Activated CD4-positive, alpha-beta T cell treated with anti-CD3 and anti-CD28 coated beads for 36 hours (primary cell): ENCODE results near the gene MAPRE2. TPM values are rescaled to one million over a fixed set of nuclear protein-coding genes. Genes with fewer than 3 reads are reported as not detected.

ENCODE experiments used
- ATAC-seq: fragments of 200-7000 bp; cut with Tn5 transposase; one replicate; pipeline ENCODE4 v1.10.0; 2021; ENCODE audit warnings: mild to moderate bottlenecking, moderate library complexity
- CTCF ChIA-PET: fragments of 350-600 bp; sonication (Branson Sonifier 250); formaldehyde crosslinking; loops from one replicate; lab custom pipeline; 2021; ENCODE audit warnings: antibody characterized with exemption; lab: Charles Lee
- POLR2A ChIA-PET: fragments of 350-600 bp; sonication (Branson Sonifier 250); formaldehyde crosslinking; loops from one replicate; lab custom pipeline; 2021; ENCODE audit warnings: antibody characterized with exemption, inconsistent platforms; lab: Charles Lee
- DNase-seq: peaks from one replicate; pipeline ENCODE4 v3.0.0-alpha.2; 2020
- H3K27ac Mint-ChIP-seq: one replicate; pipeline ENCODE4 v1.8.0; 2021; ENCODE audit warnings: mixed read lengths
- H3K27me3 Mint-ChIP-seq: one replicate; pipeline ENCODE4 v1.8.0; 2021; ENCODE audit warnings: mixed read lengths
- H3K36me3 Mint-ChIP-seq: one replicate; pipeline ENCODE4 v1.8.0; 2021; ENCODE audit warnings: low read depth, mixed read lengths
- H3K4me1 Mint-ChIP-seq: one replicate; pipeline ENCODE4 v1.8.0; 2021; ENCODE audit warnings: mixed read lengths
- H3K4me3 Mint-ChIP-seq: one replicate; pipeline ENCODE4 v1.8.0; 2021; ENCODE audit warnings: mild to moderate bottlenecking, moderate library complexity, mixed read lengths
- H3K9me3 Mint-ChIP-seq: one replicate; pipeline ENCODE4 v1.8.0; 2021; ENCODE audit warnings: low read depth, mixed read lengths
- intact Hi-C, 2 experiments: fragments of 100-400 bp; cut with DNase I in 1 of 2; cut with micrococcal nuclease in 1 of 2; formaldehyde crosslinking; loops; one replicate each; pipeline versions ENCODE4 v1.14.2 to v1.15.1; 2022 to 2024; cut with DNase I, micrococcal nuclease
- total RNA-seq, 2 experiments: library from RNA; stranded (reverse); gene quantifications; one replicate each; pipeline ENCODE4 v1.2.3, GENCODE V29; 2021

The MAPRE2 gene
- total RNA-seq, 2 experiments from 2014 or later, result 59.4 to 83.8 TPM

DNA sequence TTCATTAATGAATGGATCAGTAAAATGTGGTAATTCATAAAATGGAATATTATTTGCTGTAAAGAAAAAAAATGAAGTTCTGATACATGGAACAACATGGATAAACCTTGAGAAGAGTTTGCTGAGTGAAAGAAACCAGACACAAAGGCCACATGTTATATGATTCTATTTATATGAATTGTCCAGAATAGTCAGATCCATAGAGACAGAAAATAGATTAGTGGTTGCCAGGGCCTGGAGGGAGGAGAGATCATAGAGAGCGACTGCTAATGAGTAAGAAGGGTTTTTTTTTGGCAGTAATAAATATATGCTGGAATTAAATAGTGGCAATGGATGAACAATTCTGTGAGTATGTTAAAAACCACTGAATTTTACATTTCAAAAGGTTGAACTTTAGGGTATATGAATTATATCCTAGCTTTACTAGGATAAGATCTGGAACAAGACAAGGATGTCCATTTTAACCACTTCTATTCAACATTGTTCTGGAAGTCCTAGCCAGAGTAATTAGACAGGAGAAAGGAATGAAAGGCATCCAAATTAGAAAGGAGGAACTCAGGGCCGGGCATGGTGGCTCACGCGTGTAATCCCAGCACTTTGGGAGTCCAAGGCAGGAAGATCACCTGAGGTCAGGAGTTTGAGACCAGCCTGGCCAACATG lies 48.8 kb downstream of the MAPRE2 start:
- H3K36me3 Mint-ChIP-seq, result peaks cover 12% of the 10 kb centered on the region
- CTCF ChIA-PET, result no interaction called here
- H3K27me3 Mint-ChIP-seq, result no peaks in the 10 kb centered on the region
- H3K27ac Mint-ChIP-seq, result no peak overlapping the region
- DNase-seq, result no peak
- ATAC-seq, result no peak
- no peaks in the 10 kb centered on the region for H3K9me3 Mint-ChIP-seq
- intact Hi-C loops, result no loop called here
- no peak overlapping the region for H3K4me3 Mint-ChIP-seq
- H3K4me1 Mint-ChIP-seq, result peaks cover 30% of the 10 kb centered on the region
- POLR2A ChIA-PET, result no interaction called here

DNA sequence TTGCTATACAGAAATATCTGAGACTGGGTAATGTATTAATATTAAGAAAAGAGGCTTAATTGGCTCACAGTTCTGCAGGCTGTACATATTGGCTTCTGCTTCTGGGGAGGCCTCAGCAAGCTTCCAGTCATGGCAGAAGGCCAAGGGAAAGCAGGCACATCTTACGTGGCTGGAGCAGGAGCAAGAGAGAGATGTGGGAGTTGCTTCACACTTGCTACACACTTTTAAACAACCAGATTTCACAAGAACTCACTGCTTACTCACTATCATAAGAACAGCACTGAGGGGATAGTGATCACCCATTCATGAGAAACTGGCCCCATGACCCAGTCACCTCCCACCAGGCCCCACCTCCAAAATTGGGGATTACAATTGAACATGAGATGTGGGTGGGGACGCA lies 50.6 kb downstream of the MAPRE2 start:
- no peak overlapping the region for H3K4me3 Mint-ChIP-seq
- CTCF ChIA-PET, result interaction anchor here (0.7 kb wide), 1 partner anchor 14 kb away, joined by 3 read pairs; no protein-coding TSS in a partner anchor
- POLR2A ChIA-PET, result no interaction called here

DNA sequence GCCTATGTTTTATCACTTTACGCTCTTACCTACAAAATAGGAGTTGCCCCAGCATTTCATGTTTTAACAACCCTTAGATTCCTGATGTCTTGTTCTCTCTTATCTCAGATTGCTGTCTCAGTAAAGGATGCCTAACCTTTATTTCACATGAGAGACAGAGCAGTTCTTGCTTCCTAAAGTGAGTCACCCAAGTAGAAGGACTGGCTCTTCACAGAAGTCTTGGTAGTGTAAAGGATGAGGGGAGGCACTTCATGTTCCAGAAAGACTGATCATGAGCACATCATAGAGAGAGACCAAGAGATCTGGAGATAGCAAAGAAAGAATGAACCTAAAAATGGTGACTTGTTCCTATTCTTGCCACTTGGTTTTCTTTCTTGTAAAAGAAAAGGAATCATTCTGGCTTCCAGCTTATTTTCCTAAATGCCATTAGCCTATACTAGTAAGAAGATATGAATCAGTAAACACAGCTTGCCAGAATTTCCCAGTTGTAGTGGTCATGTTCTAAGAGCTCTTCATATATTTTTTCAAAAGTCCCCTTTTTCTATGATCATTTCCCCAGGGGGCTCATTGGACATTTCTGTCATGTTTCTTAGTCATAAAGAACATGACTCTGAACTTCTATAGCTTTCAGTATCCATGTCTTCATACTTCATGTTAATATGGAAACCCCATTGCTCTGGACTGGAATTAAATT lies 54.9 kb downstream of the MAPRE2 start:
- Mint-ChIP-seq H3K36me3 (peaks cover 21% of the 10 kb centered on the region), H3K4me3 (no peak overlapping the region), H3K4me1 (peaks cover 31% of the 10 kb centered on the region), H3K27ac (peak overlapping the region; percentile 80), H3K27me3 (no peaks in the 10 kb centered on the region), H3K9me3 (no peaks in the 10 kb centered on the region)
- DNase-seq (no peak), ATAC-seq (peak; percentile 89)
- POLR2A ChIA-PET, result interaction anchor here (0.5 to 0.8 kb wide), 4 partner anchors 55 to 189 kb away, joined by 3 to 7 read pairs (median 3); no protein-coding TSS in a partner anchor
- intact Hi-C loops, result loop anchor here (2.0 to 5.0 kb wide), 5 partner anchors 45 to 381 kb away; no protein-coding TSS in a partner anchor
- CTCF ChIA-PET, result interaction anchor here (0.6 to 1.6 kb wide), 6 partner anchors 25 to 132 kb away, joined by 3 to 8 read pairs (median 5); no protein-coding TSS in a partner anchor

More for the DNA sequence above, 50.6 kb downstream of the MAPRE2 start:
- peaks cover 16% of the 10 kb centered on the region for H3K36me3 Mint-ChIP-seq
- peaks cover 40% of the 10 kb centered on the region for H3K4me1 Mint-ChIP-seq
- no peak overlapping the region for H3K27ac Mint-ChIP-seq
- H3K27me3 Mint-ChIP-seq, result no peaks in the 10 kb centered on the region
- no peaks in the 10 kb centered on the region for H3K9me3 Mint-ChIP-seq
- intact Hi-C loops, result no loop called here
- ATAC-seq (no peak), DNase-seq (no peak)

DNA sequence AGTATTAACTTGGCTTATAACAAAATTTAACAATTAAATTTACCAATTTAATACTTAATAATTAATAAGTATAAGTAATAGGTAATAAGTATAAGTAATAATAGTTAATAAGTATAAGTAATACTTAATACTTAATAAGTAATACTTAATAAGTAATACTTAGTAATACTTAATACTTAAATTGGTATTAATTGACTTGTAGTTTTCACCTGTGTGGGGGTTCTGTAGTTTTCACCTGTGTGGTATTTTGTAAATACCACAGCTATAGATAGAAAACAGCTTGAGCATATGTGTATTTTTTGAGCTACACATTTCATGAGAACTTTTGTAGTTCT lies 55.4 kb downstream of the MAPRE2 start:
- Mint-ChIP-seq H3K27me3 (no peaks in the 10 kb centered on the region), H3K36me3 (peaks cover 25% of the 10 kb centered on the region), H3K9me3 (no peaks in the 10 kb centered on the region), H3K4me3 (no peak overlapping the region), H3K27ac (no peak overlapping the region), H3K4me1 (peaks cover 33% of the 10 kb centered on the region)
- DNase-seq (no peak), ATAC-seq (no peak)
- intact Hi-C loops, result loop anchor here (2.0 to 5.0 kb wide), 5 partner anchors 46 to 381 kb away; no protein-coding TSS in a partner anchor
- CTCF ChIA-PET, result interaction anchor here (0.6 to 1.6 kb wide), 7 partner anchors 24 to 132 kb away, joined by 3 to 8 read pairs (median 5); no protein-coding TSS in a partner anchor
- POLR2A ChIA-PET, result interaction anchor here (0.5 to 0.8 kb wide), 4 partner anchors 56 to 499 kb away, joined by 3 to 8 read pairs (median 5); no protein-coding TSS in a partner anchor

DNA sequence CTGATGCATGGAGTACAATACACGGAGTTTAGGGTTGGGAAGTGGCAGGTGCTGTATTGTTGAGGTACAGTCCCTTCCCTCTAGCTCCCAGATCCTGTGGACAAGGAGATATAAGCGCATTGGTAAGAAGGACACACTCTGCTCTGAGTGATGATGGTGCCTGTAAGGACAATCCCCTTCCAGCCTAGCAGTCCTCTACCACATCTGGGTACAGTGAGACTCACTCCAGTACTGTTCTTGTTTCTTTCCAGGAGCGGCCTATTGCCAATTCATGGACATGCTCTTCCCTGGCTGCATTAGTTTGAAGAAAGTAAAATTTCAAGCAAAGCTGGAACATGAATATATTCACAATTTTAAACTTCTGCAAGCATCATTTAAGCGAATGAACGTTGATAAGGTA lies 56.0 kb downstream of the MAPRE2 start:
- peaks cover 29% of the 10 kb centered on the region for H3K36me3 Mint-ChIP-seq
- H3K4me1 Mint-ChIP-seq, result peaks cover 33% of the 10 kb centered on the region
- no peak overlapping the region for H3K4me3 Mint-ChIP-seq
- DNase-seq (no peak), ATAC-seq (no peak)
- intact Hi-C loops, result loop anchor here (2.0 to 5.0 kb wide), 5 partner anchors 46 to 380 kb away; no protein-coding TSS in a partner anchor
- ChIA-PET CTCF (interaction anchor here (0.6 to 1.6 kb wide), 7 partner anchors 17 to 133 kb away, joined by 3 to 8 read pairs (median 3); no protein-coding TSS in a partner anchor), POLR2A (interaction anchor here (0.6 kb wide), 1 partner anchor 499 kb away, joined by 8 read pairs; no protein-coding TSS in a partner anchor)
- no peaks in the 10 kb centered on the region for H3K9me3 Mint-ChIP-seq
- no peak overlapping the region for H3K27ac Mint-ChIP-seq
- no peaks in the 10 kb centered on the region for H3K27me3 Mint-ChIP-seq

DNA sequence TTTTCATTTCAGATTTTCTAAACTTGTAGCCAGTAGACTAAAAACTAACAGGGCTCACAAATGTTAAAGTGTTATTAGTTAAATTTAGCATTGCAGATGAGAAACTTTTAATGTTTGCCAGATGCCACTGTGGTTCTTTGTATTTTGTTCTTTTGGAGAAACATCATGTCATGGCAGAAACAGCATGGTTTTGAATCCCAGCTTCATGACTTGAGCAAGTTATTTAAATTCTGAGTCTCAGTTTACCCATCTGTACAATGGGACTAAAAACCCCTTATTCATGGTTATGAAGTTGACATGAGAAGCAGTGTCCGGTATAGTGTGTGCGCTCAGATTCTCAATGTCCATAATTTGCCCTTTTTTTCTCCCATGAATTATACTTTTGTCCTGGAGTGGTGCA lies 56.5 kb downstream of the MAPRE2 start:
- Mint-ChIP-seq H3K9me3 (no peaks in the 10 kb centered on the region), H3K27ac (no peak overlapping the region), H3K4me1 (peaks cover 29% of the 10 kb centered on the region), H3K4me3 (no peak overlapping the region), H3K27me3 (no peaks in the 10 kb centered on the region), H3K36me3 (peaks cover 26% of the 10 kb centered on the region)
- intact Hi-C loops, result loop anchor here (2.0 to 5.0 kb wide), 5 partner anchors 47 to 380 kb away; no protein-coding TSS in a partner anchor
- no peak for DNase-seq
- POLR2A ChIA-PET, result no interaction called here
- CTCF ChIA-PET, result interaction anchor here (0.6 to 1.4 kb wide), 4 partner anchors 16 to 94 kb away, joined by 3 to 4 read pairs (median 3); no protein-coding TSS in a partner anchor
- no peak for ATAC-seq

DNA sequence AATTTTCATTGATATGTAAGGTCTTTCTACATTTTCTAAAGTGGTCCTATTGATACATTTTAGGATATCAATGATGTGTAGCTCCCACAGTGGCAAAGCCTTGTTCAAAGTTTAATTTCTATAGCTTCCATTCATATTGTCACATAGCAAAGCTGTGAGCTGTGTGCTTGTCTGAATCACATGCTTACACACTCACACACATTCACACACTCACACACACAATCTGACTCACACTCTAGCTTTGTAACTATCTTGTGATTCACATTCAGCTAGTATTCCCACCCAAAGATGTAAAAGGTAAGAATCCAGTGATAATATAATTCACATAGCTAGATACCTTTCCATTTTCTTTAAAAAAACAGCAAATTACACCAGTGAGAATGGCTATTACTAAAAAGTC lies 58.7 kb downstream of the MAPRE2 start:
- ChIA-PET POLR2A (interaction anchor here (0.6 kb wide), 1 partner anchor 166 kb away, joined by 6 read pairs; no protein-coding TSS in a partner anchor), CTCF (interaction anchor here (0.7 to 1.5 kb wide), 3 partner anchors 9 to 19 kb away, joined by 3 to 4 read pairs (median 3); no protein-coding TSS in a partner anchor)
- intact Hi-C loops, result loop anchor here (5.0 kb wide), 2 partner anchors 233 to 377 kb away; no protein-coding TSS in a partner anchor
- ATAC-seq (no peak), DNase-seq (no peak)
- Mint-ChIP-seq H3K36me3 (peaks cover 26% of the 10 kb centered on the region), H3K9me3 (no peaks in the 10 kb centered on the region), H3K4me1 (peaks cover 24% of the 10 kb centered on the region), H3K27me3 (no peaks in the 10 kb centered on the region), H3K27ac (no peak overlapping the region), H3K4me3 (no peak overlapping the region)

DNA sequence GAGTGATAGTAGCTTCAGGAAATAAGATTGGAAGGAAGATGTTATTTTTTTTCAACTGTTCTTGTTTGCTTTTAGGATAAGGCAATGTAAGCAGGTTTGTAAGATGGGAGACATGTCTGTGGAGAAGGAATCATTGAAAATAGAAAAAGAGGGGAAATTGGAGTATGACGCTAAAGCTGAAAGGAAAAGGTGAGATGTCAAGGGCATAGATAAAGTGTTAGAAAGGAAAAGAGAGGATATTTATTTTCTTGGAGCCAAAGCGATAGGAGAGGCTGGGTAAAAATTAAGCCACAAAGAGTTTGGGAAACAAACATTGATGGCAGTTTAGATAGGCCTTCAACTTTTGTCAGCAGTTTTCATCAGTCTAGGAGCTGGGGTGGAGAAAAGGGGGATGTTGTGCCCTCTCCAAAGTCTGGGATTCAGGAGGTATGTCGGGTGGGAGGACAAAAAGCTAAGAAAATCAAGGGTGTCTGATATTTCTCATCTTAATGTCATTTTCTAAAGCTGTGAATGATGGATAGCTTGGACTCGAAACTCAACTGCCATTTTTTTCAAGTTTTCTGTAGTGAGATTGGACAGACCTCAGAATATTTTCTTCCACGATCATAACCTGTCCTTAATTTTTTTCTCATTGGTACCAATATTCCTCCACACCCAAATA lies 63.3 kb downstream of the MAPRE2 start:
- ChIA-PET CTCF (interaction anchor here (0.7 kb wide), 1 partner anchor 204 kb away, joined by 3 read pairs; no protein-coding TSS in a partner anchor), POLR2A (no interaction called here)
- H3K4me3 Mint-ChIP-seq, result no peak overlapping the region
- DNase-seq (no peak), ATAC-seq (no peak)
- H3K36me3 Mint-ChIP-seq, result peaks cover 35% of the 10 kb centered on the region
- no peaks in the 10 kb centered on the region for H3K27me3 Mint-ChIP-seq
- no peak overlapping the region for H3K27ac Mint-ChIP-seq
- peaks cover 39% of the 10 kb centered on the region for H3K4me1 Mint-ChIP-seq
- H3K9me3 Mint-ChIP-seq, result peaks cover 4% of the 10 kb centered on the region
- intact Hi-C loops, result loop anchor here (5.0 kb wide), 2 partner anchors 62 to 77 kb away; partner anchors contain the start of gene MAPRE2 (in 1 of the 2)

DNA sequence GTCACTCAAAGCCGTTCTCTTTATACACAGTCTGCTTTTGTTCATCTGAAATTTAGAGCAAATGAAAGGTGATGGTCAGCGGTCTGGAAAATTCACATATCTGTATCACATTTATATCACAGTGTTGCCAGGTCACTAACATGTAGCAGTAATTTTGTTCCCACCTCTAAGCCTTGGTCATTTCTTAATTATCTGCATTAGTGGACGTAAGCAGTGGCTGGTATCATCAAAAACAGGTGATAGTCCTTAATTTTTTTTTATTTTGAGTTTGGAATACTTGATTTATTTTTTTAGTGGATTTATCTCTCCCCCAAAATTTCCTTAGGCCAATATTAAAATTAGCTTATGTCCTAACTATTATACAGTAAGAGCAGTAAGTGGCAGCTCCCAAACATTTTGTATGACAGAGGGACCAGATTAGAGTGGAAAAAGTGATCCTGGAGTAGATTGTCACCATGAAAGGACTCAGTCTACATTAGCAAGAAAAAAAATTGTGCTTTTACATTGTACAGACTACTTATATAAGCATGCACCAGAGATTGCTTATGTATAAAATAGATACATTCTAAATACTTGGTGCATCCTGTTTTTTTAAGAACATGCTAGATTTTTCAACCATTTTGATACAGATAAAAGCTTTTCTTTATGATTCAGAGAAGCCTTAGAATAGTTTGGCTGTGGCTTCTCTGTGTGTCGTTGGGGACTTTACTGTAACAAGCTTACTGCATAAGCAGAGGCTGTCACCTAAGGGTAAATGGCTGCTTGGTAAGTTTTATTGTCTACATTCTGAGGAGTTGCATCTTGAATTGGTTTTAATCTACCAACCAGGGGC lies 65.0 kb downstream of the MAPRE2 start:
- H3K27me3 Mint-ChIP-seq, result no peaks in the 10 kb centered on the region
- DNase-seq (no peak), ATAC-seq (peak; percentile 22)
- H3K36me3 Mint-ChIP-seq, result peaks cover 37% of the 10 kb centered on the region
- intact Hi-C loops, result loop anchor here (2.0 to 5.0 kb wide), 3 partner anchors 63 to 79 kb away; partner anchors contain the start of gene MAPRE2 (in 1 of the 2)
- peaks cover 4% of the 10 kb centered on the region for H3K9me3 Mint-ChIP-seq
- H3K27ac Mint-ChIP-seq, result peak overlapping the region; percentile 48
- no peak overlapping the region for H3K4me3 Mint-ChIP-seq
- POLR2A ChIA-PET, result no interaction called here
- H3K4me1 Mint-ChIP-seq, result peaks cover 55% of the 10 kb centered on the region
- CTCF ChIA-PET, result interaction anchor here (0.6 to 1.2 kb wide), 4 partner anchors 15 to 92 kb away, joined by 3 to 4 read pairs (median 3); no protein-coding TSS in a partner anchor

DNA sequence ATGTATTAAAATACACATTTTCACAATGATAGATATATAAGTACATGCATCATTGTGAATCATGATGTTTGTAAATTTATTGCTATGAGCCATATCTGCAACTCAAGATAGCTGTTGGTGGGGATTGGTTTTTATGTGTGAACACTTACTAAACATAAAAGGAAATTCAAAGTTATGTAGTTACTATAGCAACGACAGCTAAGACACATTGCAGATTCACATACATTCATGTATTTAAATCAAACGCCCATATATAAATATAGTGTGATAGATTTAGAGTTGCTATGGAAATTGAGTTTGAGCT lies 65.6 kb downstream of the MAPRE2 start:
- Mint-ChIP-seq H3K4me3 (no peak overlapping the region), H3K27ac (peak overlapping the region; percentile 48), H3K36me3 (peaks cover 38% of the 10 kb centered on the region), H3K9me3 (peaks cover 4% of the 10 kb centered on the region), H3K4me1 (peaks cover 56% of the 10 kb centered on the region), H3K27me3 (no peaks in the 10 kb centered on the region)
- ChIA-PET POLR2A (no interaction called here), CTCF (interaction anchor here (0.9 kb wide), 2 partner anchors 62 to 93 kb away, joined by 3 to 4 read pairs; no protein-coding TSS in a partner anchor)
- intact Hi-C loops, result loop anchor here (2.0 to 5.0 kb wide), 3 partner anchors 64 to 79 kb away; partner anchors contain the start of gene MAPRE2 (in 1 of the 2)
- DNase-seq (no peak), ATAC-seq (peak; percentile 85)
